Activated CD4-positive, alpha-beta T cell treated with anti-CD3 and anti-CD28 coated beads, Interleukin-10, Interleukin-2, amounts not matched to agents 100 ng/mL and 50 ng/mL, durations not matched to agents 16 hours and 8 hours (primary cell): Measurements from ENCODE around the gene RNF187.

Experiments used
- DNase-seq: peaks from one replicate; pipeline ENCODE4 v3.0.0-alpha.2; 2020

The RNF187 gene

GRCh38 chr1:228511546-228512445, 24.6 kb downstream of the RNF187 start:
- no peak for DNase-seq

GRCh38 chr1:228512781-228513198, 25.6 kb downstream of the RNF187 start:
- DNase-seq: no peak

GRCh38 chr1:228513236-228513900, 26.2 kb downstream of the RNF187 start:
- DNase-seq: no peak

GRCh38 chr1:228514421-228514820, 27.2 kb downstream of the RNF187 start:
- no peak for DNase-seq

- DNase-seq: peak; percentile 28
These were observed 28.1 kb downstream of the RNF187 start for GRCh38 chr1:228515200-228515834.

- no peak for DNase-seq
These were observed 30.5 kb downstream of the RNF187 start for GRCh38 chr1:228517655-228518054.

- no peak for DNase-seq
These were observed 40.4 kb downstream of the RNF187 start for GRCh38 chr1:228527596-228527995.

- no peak for DNase-seq
These were observed 41.4 kb downstream of the RNF187 start for GRCh38 chr1:228528612-228529011.

GRCh38 chr1:228530086-228530758, 43.0 kb downstream of the RNF187 start:
- DNase-seq: no peak

- DNase-seq: no peak
These were observed 44.0 kb downstream of the RNF187 start for GRCh38 chr1:228530951-228531731.

GRCh38 chr1:228538831-228539230, 51.6 kb downstream of the RNF187 start:
- DNase-seq: no peak

GRCh38 chr1:228540161-228540917, 53.2 kb downstream of the RNF187 start:
- no peak for DNase-seq

- no peak for DNase-seq
These were observed 54.5 kb downstream of the RNF187 start for GRCh38 chr1:228541725-228542124.

- DNase-seq: no peak
These were observed 55.2 kb downstream of the RNF187 start for GRCh38 chr1:228542376-228542775.

GRCh38 chr1:228542981-228543380, 55.8 kb downstream of the RNF187 start:
- DNase-seq: no peak

GRCh38 chr1:228543396-228543795, 56.2 kb downstream of the RNF187 start:
- DNase-seq: no peak

- DNase-seq: no peak
These were observed 57.1 kb downstream of the RNF187 start for GRCh38 chr1:228544021-228544850.

- no peak for DNase-seq
These were observed 57.9 kb downstream of the RNF187 start for GRCh38 chr1:228544921-228545591.
